Femur (tissue), 1 donor: ENCODE results near the gene EHD3.

Source experiments
- DNase-seq: peaks from one replicate; pipeline ENCODE4 v3.0.0-alpha.2; 2017

Gene EHD3

GRCh38 chr2:31237348-31238017, 3.5 kb downstream of the EHD3 start:
- DNase-seq, result no peak

- no peak for DNase-seq
These were observed 4.4 kb downstream of the EHD3 start for GRCh38 chr2:31238126-31238905.

- DNase-seq, result no peak
These were observed 5.1 kb downstream of the EHD3 start for GRCh38 chr2:31238906-31239592.

GRCh38 chr2:31239593-31240177, 5.7 kb downstream of the EHD3 start:
- no peak for DNase-seq

GRCh38 chr2:31240381-31241365, 6.7 kb downstream of the EHD3 start:
- no peak for DNase-seq

- no peak for DNase-seq
These were observed 7.8 kb downstream of the EHD3 start for GRCh38 chr2:31241625-31242270.

GRCh38 chr2:31243053-31243452, 9.1 kb downstream of the EHD3 start:
- no peak for DNase-seq

- no peak for DNase-seq
These were observed 10.1 kb downstream of the EHD3 start for GRCh38 chr2:31244101-31244500.

- DNase-seq, result no peak
These were observed 12.4 kb downstream of the EHD3 start for GRCh38 chr2:31246184-31246852.

- DNase-seq, result no peak
These were observed 13.8 kb downstream of the EHD3 start for GRCh38 chr2:31247711-31248110.

GRCh38 chr2:31248139-31248538, 14.2 kb downstream of the EHD3 start:
- no peak for DNase-seq

- DNase-seq, result no peak
These were observed 15.2 kb downstream of the EHD3 start for GRCh38 chr2:31249009-31249690.

- DNase-seq, result no peak
These were observed 17.1 kb downstream of the EHD3 start for GRCh38 chr2:31251018-31251417.

- DNase-seq, result no peak
These were observed 17.9 kb downstream of the EHD3 start for GRCh38 chr2:31251851-31252250.

GRCh38 chr2:31253356-31254131, 19.6 kb downstream of the EHD3 start:
- no peak for DNase-seq

GRCh38 chr2:31254237-31255203, 20.6 kb downstream of the EHD3 start:
- DNase-seq, result no peak

- no peak for DNase-seq
These were observed 22.1 kb downstream of the EHD3 start for GRCh38 chr2:31255911-31256571.
